ENCODE data around the gene CLASP1. TPM values are rescaled to one million over a fixed set of nuclear protein-coding genes. Genes with fewer than 3 reads are reported as not detected.
"Not testable (repeated sequence)": the region's sequence is repeated elsewhere in the genome, so short reads cannot be mapped to it uniquely, and the experiment has no call there.

Gene CLASP1
- total RNA-seq, 1 donor from 2014 or later = 69.3 TPM

DNA sequence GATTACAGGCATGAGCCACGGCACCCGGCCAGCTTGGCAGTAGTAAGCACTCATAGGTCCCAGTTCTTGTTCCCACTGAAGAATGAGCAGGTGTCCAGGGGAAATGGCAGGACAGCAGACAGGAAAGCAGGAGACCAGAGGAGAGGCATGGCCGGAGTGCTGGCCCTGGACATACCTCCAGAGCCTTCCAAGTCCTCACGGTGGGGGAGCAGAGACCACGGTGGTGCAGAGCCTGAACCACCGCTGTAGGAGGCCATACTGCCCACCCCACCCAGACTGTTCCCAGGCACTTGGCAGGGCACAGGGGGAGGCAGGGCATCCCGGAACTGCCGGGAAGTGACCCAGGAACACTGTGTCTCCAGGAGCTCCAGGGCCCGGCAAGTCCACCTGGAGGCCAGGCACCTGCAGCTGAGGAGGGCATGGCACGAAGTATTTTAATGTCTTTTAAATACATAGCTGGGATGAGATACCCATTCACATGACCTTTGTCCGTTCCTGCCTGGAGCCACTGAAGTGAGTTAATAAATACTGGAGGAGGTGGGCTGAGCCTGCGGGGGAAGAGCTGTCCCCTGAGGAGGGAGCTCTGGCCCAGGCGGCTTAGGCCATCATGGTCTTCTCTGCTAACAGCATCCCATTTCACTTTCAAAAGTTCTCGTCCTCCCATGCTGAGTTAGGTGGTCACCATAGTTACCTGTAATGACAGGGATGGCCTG, 314.5 kb downstream of the CLASP1 start:
- Mint-ChIP-seq H3K27me3 (no peaks in the 10 kb centered on the region), H3K4me1 (no peaks in the 10 kb centered on the region), H3K4me3 (no peak overlapping the region), H3K36me3 (ENCODE audit: low read depth) (peaks cover 3% of the 10 kb centered on the region), H3K27ac (no peak overlapping the region), H3K9me3 (no peaks in the 10 kb centered on the region)
- no peak for DNase-seq
- intact Hi-C loops (cut with micrococcal nuclease) = no loop called here

DNA sequence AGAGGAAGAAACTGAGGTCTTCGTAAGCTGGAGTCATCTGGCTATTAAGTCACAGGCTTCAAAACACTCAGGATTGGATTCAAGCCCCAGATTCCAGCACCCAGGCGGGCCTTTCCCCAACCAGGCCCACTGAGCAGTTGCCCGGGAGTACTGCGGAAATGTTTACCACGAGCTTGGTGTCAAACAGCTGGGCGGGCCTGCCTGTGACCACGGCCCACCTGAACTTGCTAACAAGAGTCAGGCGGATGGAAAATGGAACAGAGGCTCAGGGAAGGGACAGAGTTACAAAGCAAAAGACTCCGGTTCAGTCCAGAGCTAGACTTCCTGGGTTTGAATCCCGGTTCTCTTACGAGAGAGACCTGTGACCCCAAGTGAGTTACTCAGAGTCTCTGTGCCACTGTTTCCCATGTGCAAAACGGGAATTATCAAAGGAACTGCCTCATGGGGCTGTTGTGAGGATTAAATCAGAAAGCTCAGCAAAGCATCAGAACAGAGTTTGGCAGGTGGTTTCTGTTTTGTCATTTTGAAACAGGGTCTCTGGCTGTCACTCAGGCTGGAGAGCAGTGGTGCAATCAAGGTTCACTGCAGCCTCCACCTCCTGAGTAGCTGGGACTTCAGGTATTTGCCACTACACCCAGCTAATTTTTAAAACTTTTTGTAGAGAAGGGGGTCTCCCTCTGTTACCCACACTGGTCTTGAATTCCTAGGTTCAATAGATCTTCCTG, 315.3 kb downstream of the CLASP1 start:
- DNase-seq = no peak
- intact Hi-C loops (cut with micrococcal nuclease) = no loop called here
- Mint-ChIP-seq H3K9me3 (no peaks in the 10 kb centered on the region), H3K36me3 (ENCODE audit: low read depth) (no peaks in the 10 kb centered on the region), H3K27ac (no peak overlapping the region), H3K4me3 (no peak overlapping the region), H3K27me3 (no peaks in the 10 kb centered on the region), H3K4me1 (no peaks in the 10 kb centered on the region)

DNA sequence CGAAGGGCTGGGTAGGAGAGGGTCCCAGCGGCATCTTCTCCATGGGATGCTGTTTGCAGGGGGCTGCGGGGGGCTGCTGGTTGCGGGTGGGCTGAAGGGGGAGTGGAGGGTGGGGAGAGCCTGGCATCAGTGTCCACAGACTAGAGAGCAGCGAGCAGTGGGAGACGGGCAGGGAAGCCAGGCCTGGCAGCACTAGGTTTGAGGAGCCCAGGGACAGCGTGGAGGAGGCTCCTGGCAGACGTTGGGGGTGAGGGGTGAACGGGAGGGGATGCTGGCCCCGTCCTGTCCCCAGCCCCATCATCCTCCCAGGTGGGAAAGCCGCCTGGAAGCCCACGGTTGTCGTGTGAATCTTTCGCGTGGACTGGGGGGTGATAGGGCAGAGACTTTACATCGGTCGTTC, 316.0 kb downstream of the CLASP1 start:
- H3K36me3 Mint-ChIP-seq (ENCODE audit: low read depth) = no peaks in the 10 kb centered on the region
- DNase-seq = no peak
- H3K27me3 Mint-ChIP-seq = no peaks in the 10 kb centered on the region
- no peak overlapping the region for H3K27ac Mint-ChIP-seq
- H3K4me3 Mint-ChIP-seq = no peak overlapping the region
- no peaks in the 10 kb centered on the region for H3K9me3 Mint-ChIP-seq
- no peaks in the 10 kb centered on the region for H3K4me1 Mint-ChIP-seq
- intact Hi-C loops (cut with micrococcal nuclease) = no loop called here

DNA sequence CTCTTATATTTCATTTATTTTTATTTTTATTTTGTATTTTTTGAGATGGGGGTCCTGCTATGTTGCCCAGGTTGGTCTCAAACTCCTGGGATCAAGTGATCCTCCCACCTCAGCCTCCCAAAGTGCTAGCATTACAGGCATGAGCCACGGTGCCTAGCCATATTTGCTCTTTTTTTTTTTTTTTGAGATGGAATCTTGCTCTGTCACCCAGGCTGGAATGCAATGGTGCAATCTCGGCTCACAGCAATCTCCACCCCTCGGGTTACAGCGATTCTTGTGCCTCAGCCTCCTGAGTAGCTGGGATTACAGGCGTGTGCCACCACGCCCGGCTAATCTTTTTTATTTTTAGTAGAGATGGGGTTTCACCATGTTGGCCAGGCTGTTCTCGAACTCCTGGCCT, 317.9 kb downstream of the CLASP1 start:
- not testable (repeated sequence) for DNase-seq

DNA sequence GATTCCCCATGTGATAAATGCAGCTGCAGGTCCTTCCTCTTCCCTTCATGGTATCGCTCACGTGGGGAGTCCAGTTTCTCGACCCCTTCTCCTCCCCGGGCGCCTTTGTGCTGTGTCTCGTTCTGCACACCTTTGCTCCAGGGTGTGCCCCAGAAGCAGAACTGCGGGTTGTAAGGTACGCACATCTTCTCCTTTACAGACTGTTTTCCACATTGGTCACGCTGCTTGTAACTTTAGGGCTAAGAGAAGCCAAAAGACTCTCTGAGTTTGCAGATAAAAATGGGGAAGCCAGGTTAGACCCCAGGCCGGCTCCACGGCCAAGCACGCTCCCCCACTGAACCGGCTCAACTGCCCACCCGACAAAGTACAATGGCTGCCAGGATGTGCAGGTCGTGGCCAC, 318.3 kb downstream of the CLASP1 start:
- Mint-ChIP-seq H3K36me3 (ENCODE audit: low read depth) (no peaks in the 10 kb centered on the region), H3K4me3 (no peak overlapping the region), H3K9me3 (no peaks in the 10 kb centered on the region), H3K27ac (no peak overlapping the region), H3K4me1 (no peaks in the 10 kb centered on the region), H3K27me3 (peaks cover 2% of the 10 kb centered on the region)
- intact Hi-C loops (cut with micrococcal nuclease) = no loop called here
- no peak for DNase-seq

More for the DNA sequence above, 317.9 kb downstream of the CLASP1 start:
- H3K36me3 Mint-ChIP-seq (ENCODE audit: low read depth); H3K9me3 Mint-ChIP-seq; H3K27ac Mint-ChIP-seq; H3K4me3 Mint-ChIP-seq; H3K27me3 Mint-ChIP-seq; H3K4me1 Mint-ChIP-seq; intact Hi-C loops (cut with micrococcal nuclease): not testable (repeated sequence)

DNA sequence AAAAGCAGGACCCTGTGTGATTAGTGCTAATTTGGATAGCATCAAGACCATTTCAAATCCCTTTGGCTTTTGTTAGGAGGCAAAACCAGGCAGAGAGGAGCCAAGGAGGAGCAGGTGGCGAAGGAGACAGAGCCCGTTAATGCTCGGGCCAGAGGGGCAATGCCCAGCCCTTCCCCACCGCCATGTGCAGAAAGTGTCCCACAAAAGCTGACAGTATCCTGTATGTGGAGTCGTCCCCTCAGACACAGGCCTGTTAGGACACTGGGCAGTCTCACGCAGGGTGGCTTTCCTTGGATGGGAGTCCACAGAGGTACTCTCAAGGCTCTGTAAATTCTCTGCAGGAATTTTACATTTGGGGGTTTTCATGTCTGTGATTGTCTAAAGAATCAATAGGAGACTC, 319.5 kb downstream of the CLASP1 start:
- Mint-ChIP-seq H3K27ac (no peak overlapping the region), H3K27me3 (peaks cover 2% of the 10 kb centered on the region), H3K4me1 (no peaks in the 10 kb centered on the region), H3K36me3 (ENCODE audit: low read depth) (no peaks in the 10 kb centered on the region), H3K4me3 (no peak overlapping the region), H3K9me3 (no peaks in the 10 kb centered on the region)
- intact Hi-C loops (cut with micrococcal nuclease) = no loop called here
- no peak for DNase-seq

DNA sequence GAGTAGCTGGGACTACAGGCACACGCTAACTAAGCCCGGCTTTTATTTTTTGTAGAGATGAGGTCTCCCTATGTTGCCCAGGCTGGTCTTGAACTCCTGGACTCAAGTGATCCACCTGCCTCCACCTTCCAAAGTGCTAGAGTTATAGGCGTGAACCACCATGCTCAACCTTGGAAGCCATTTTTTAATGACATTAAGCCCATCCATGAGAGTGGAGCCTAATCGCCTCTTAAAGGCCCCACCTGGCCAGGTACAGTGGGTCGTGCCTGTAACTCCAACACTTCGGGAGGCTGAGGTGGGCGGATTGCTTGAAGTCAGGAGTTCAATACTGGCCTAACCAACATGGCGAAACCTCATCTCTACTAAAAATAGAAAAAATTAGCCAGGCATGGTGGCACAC, 322.6 kb downstream of the CLASP1 start:
- Mint-ChIP-seq H3K9me3 (no peaks in the 10 kb centered on the region), H3K36me3 (ENCODE audit: low read depth) (no peaks in the 10 kb centered on the region), H3K4me3 (no peak overlapping the region), H3K4me1 (no peaks in the 10 kb centered on the region), H3K27me3 (peaks cover 2% of the 10 kb centered on the region), H3K27ac (no peak overlapping the region)
- DNase-seq = no peak
- intact Hi-C loops (cut with micrococcal nuclease) = no loop called here

DNA sequence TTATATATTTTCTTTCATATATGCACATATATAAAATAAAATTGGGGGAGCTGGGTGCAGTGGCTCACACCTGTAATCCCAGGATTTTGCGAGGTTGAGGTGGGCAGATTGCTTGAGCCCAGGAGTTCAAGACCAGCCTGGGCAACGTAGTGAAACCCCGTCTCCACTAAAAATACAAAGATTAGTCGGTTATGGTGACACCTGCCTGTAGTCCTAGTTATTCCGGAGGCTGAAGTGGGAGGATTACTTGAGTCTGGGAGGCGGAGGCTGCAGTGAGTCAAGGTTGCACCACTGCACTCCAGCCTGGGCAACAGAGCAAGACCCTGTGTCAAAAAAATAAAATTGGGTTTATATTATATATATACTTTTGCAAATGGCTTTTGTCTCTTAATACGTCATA, 324.7 kb downstream of the CLASP1 start:
- H3K27ac Mint-ChIP-seq = no peak overlapping the region
- H3K9me3 Mint-ChIP-seq = no peaks in the 10 kb centered on the region
- H3K36me3 Mint-ChIP-seq (ENCODE audit: low read depth) = no peaks in the 10 kb centered on the region
- H3K4me1 Mint-ChIP-seq = no peaks in the 10 kb centered on the region
- peaks cover 2% of the 10 kb centered on the region for H3K27me3 Mint-ChIP-seq
- no peak overlapping the region for H3K4me3 Mint-ChIP-seq
- DNase-seq = no peak
- intact Hi-C loops (cut with micrococcal nuclease) = no loop called here

DNA sequence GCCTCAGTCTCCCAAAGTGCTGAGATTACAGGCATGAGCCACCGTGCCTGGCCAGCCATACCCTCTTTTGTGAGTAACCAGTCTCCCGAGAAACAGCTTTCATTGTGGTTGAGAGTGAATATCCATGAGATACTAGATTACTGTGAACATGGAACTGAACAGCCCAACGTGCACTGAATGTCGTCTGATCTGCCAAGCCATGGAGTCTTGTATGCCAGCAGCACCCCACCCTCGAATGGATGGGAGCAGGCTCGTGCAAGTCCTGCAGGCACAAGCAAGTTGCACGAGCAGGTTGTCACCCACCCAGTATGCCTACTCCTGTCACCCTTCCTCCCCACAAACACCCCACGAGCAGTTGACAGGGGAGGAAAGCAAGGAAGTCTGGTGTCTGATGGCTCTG, 327.8 kb downstream of the CLASP1 start:
- intact Hi-C loops (cut with micrococcal nuclease) = no loop called here
- Mint-ChIP-seq H3K27me3 (no peaks in the 10 kb centered on the region), H3K4me3 (no peak overlapping the region), H3K36me3 (ENCODE audit: low read depth) (no peaks in the 10 kb centered on the region), H3K9me3 (no peaks in the 10 kb centered on the region), H3K27ac (no peak overlapping the region), H3K4me1 (no peaks in the 10 kb centered on the region)
- DNase-seq = no peak

DNA sequence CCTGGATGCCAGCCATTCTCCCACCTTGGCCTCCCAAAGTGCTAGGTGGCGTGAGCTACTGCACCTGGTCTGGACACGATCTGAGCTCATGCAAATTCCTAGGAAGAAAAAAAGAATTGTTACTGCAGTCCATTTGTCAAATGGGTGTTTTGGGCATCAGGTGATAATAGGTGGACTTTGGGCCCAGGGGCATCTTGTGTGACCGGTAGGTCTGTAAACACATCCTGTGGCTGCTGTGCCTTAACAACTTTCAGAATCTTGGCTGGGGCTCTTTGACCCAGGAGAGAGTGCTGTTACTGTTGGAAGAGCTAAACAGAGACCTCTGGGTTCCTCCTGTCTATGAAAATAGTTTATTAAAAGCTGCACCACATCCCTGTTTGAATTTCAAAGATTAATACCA, 329.3 kb downstream of the CLASP1 start:
- no peak for DNase-seq
- Mint-ChIP-seq H3K27ac (no peak overlapping the region), H3K36me3 (ENCODE audit: low read depth) (no peaks in the 10 kb centered on the region), H3K9me3 (no peaks in the 10 kb centered on the region), H3K27me3 (no peaks in the 10 kb centered on the region), H3K4me3 (no peak overlapping the region), H3K4me1 (no peaks in the 10 kb centered on the region)
- intact Hi-C loops (cut with micrococcal nuclease) = no loop called here

DNA sequence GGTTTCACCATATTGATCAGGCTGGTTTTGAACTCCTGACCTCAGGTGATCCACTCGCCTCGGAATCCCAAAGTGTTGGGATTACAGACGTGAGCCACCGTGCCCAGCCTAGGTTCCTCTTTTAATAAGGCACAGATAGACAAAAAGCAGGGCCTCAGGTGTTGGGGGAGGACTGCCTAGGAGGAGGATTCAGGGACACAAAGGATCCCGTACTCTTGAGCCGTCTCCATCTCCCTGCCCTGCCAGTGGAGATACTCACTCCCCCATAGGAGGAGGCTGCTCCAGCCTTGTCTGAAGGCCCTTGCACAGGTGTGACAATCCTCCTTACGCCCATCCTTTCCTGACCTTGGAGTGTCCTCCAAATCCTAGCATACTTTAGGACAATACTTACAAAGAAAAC, 332.3 kb downstream of the CLASP1 start:
- Mint-ChIP-seq H3K27me3 (peaks cover 1% of the 10 kb centered on the region), H3K9me3 (no peaks in the 10 kb centered on the region), H3K4me1 (no peaks in the 10 kb centered on the region), H3K27ac (no peak overlapping the region), H3K4me3 (no peak overlapping the region), H3K36me3 (ENCODE audit: low read depth) (no peaks in the 10 kb centered on the region)
- DNase-seq = no peak
- intact Hi-C loops (cut with micrococcal nuclease) = no loop called here

DNA sequence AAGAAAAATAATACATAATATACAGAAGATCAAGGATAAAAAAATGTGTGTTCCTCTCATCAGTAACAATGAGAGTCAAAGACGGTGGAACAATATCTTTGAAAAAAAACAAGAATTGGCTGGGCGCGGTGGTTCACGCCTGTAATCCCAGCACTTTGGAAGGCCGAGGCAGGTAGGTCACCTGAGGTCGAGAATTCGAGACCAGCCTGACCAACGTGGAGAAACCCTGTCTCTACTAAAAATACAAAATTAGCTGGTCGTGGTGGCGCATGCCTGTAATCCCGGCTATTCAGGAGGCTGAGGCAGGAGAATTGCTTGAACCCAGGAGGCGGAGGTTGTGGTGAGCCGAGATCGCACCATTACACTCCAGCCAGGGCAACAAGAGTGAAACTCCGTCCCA, 335.6 kb downstream of the CLASP1 start:
- H3K4me3 Mint-ChIP-seq; H3K4me1 Mint-ChIP-seq; intact Hi-C loops (cut with micrococcal nuclease); H3K27ac Mint-ChIP-seq; H3K36me3 Mint-ChIP-seq (ENCODE audit: low read depth); H3K9me3 Mint-ChIP-seq; DNase-seq: not testable (repeated sequence)
- peaks cover 22% of the 10 kb centered on the region for H3K27me3 Mint-ChIP-seq

DNA sequence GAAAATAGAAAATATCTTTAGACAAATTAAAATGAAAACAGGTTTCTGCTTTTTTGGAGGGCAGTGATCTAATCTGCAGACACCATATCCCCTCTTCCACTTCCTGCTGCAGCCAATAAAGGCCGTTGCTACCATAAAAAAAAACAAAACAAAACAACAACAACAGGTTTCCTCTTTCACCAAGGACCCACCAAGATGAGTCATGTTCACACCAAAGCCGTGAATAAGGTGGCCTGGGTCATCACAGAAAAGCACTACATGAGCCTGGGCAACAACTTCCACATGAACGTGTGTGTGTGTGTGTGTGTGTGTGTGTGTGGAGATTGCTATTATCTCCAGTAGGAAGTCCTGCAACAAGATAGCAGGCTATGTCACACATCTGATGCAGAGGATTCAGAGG, 339.5 kb downstream of the CLASP1 start:
- no peaks in the 10 kb centered on the region for H3K36me3 Mint-ChIP-seq (ENCODE audit: low read depth)
- intact Hi-C loops (cut with micrococcal nuclease) = no loop called here
- no peaks in the 10 kb centered on the region for H3K9me3 Mint-ChIP-seq
- H3K4me1 Mint-ChIP-seq = peaks cover 5% of the 10 kb centered on the region
- H3K27me3 Mint-ChIP-seq = peaks cover 46% of the 10 kb centered on the region
- H3K27ac Mint-ChIP-seq = no peak overlapping the region
- no peak overlapping the region for H3K4me3 Mint-ChIP-seq
- peak; percentile 63 for DNase-seq

DNA sequence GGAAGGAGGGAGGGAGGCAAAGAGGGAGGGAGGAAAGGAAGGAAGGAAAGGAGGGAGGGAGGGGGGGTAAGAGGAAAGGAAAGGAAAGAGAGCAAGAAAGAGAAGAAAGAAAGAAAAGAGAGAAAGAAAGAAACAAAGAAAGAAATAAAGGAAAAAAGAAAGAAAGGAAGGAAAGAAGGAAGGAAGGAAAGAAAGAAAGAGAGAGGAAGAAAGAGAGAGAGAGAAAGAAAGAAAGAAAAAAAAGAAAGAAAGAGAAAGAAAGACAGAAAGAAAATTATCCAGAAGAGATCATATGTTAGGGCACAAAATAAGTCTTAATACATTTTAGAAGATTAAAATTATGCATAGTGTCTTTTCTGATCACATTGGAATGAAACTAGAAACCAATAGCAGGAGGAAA, 339.9 kb downstream of the CLASP1 start:
- H3K27ac Mint-ChIP-seq = no peak overlapping the region
- no peaks in the 10 kb centered on the region for H3K9me3 Mint-ChIP-seq
- H3K27me3 Mint-ChIP-seq = peaks cover 49% of the 10 kb centered on the region
- H3K36me3 Mint-ChIP-seq (ENCODE audit: low read depth) = no peaks in the 10 kb centered on the region
- intact Hi-C loops (cut with micrococcal nuclease) = no loop called here
- DNase-seq = no peak
- no peak overlapping the region for H3K4me3 Mint-ChIP-seq
- peaks cover 5% of the 10 kb centered on the region for H3K4me1 Mint-ChIP-seq

DNA sequence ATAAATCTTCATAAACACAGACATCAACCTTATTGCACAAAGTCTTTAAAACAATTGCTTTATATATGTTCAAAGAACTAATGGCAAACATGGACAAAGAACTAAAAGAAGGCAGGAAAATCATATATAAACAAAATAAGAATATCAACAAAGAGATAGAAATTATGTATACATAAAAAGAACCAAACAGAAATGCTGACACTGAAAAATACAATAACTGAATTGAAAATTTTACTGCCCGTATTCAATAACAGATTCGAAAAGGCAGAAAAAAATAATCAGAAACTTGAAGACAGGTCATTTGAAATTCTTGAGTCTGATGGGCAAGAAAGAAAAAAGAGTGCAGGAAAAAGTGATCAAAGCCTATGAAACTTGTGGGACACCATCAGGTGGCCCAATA, 342.2 kb downstream of the CLASP1 start:
- Mint-ChIP-seq H3K4me1 (peaks cover 5% of the 10 kb centered on the region), H3K9me3 (no peaks in the 10 kb centered on the region), H3K4me3 (no peak overlapping the region), H3K36me3 (ENCODE audit: low read depth) (no peaks in the 10 kb centered on the region), H3K27ac (no peak overlapping the region), H3K27me3 (peaks cover 47% of the 10 kb centered on the region)
- intact Hi-C loops (cut with micrococcal nuclease) = no loop called here
- no peak for DNase-seq
